K562 (cell line): Measurements from ENCODE around the gene CFAP298.

ENCODE experiments used
- FOS ChIP-seq: IDR thresholded peaks from 3 replicates; pipeline ENCODE4 v1.6.1; 2011; ENCODE audit not compliant: insufficient read length; ENCODE audit errors: extremely low read depth
- MEIS2 ChIP-seq: fragments of 450-650 bp; IDR thresholded peaks from 2 replicates; pipeline ENCODE4 v1.6.1; 2014; ENCODE audit warnings: mild to moderate bottlenecking; ENCODE audit not compliant: partially characterized antibody
- POLR2AphosphoS5 ChIP-seq: IDR thresholded peaks from 2 replicates; pipeline ENCODE4 v1.6.1; 2011; ENCODE audit warnings: mild to moderate bottlenecking, low read depth, low read length, moderate library complexity; ENCODE audit not compliant: control insufficient read depth, insufficient read depth
- RCOR1 ChIP-seq, 2 experiments: IDR thresholded peaks; 2 replicates each; pipeline ENCODE4 v1.6.1; 2012; ENCODE audit warnings: low read depth in 2 of 2, low read length in 2 of 2, borderline replicate concordance in 1 of 2, improper control_type of control experiment in 1 of 2
- TF ChIP-seq, protein P1 (sequence below), 3 experiments: IDR thresholded peaks in 2 of 3; conservative IDR thresholded peaks in 1 of 3; 2 replicates each; pipeline ENCODE4 v1.5.1; 2011 to 2012; ENCODE audit warnings: low read length in 3 of 3, mild to moderate bottlenecking in 3 of 3, control low read depth in 2 of 3, improper control_type of control experiment in 1 of 3, inconsistent platforms in 1 of 3, low read depth in 1 of 3, mixed read lengths in 1 of 3, moderate library complexity in 1 of 3; ENCODE audit not compliant: insufficient read depth in 2 of 3

DNA sequence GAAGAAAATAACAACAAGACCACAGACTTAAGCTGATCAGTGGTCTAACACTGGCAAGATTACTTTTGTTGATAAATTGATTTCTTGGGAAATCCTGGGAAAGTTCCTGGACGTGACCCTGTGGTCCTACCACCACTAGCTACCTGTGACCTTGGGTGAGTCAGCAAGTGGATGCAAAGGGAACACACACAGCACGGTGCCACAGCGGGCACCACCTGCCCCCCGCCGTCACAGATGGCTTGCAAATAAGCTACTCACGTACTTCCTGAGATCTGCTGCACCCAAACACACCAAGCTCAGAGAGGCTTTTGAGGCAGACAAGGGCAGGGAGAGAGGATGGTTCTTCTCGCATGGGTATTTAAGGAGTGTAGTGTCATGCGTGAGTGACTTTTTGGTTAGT lies 12.7 kb downstream of the CFAP298 start:
- TF ChIP-seq, protein P1, sequence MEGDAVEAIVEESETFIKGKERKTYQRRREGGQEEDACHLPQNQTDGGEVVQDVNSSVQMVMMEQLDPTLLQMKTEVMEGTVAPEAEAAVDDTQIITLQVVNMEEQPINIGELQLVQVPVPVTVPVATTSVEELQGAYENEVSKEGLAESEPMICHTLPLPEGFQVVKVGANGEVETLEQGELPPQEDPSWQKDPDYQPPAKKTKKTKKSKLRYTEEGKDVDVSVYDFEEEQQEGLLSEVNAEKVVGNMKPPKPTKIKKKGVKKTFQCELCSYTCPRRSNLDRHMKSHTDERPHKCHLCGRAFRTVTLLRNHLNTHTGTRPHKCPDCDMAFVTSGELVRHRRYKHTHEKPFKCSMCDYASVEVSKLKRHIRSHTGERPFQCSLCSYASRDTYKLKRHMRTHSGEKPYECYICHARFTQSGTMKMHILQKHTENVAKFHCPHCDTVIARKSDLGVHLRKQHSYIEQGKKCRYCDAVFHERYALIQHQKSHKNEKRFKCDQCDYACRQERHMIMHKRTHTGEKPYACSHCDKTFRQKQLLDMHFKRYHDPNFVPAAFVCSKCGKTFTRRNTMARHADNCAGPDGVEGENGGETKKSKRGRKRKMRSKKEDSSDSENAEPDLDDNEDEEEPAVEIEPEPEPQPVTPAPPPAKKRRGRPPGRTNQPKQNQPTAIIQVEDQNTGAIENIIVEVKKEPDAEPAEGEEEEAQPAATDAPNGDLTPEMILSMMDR (IDR thresholded peaks at IDR 0.05 in 2 of 3, conservative IDR thresholded peaks at IDR 0.05 in 1 of 3; ENCODE audit: insufficient read depth in 2 of 3, low read depth in 1 of 3, low read length in 3 of 3), result no peak
- no peak for TF ChIP-seq POLR2AphosphoS5
- no peak for TF ChIP-seq MEIS2
- no peak for TF ChIP-seq RCOR1 (IDR thresholded peaks at IDR 0.05; ENCODE audit: borderline replicate concordance in 1 of 2, low read depth in 2 of 2, low read length in 2 of 2)
- no peak for TF ChIP-seq FOS
